IMR-90 (cell line): ENCODE results near the gene GABRP. TPM values are rescaled to one million over a fixed set of nuclear protein-coding genes. Genes with fewer than 3 reads are reported as not detected.

ENCODE experiments used
- ATAC-seq: fragments of 200-7000 bp; cut with Tn5 transposase; 2 replicates; pipeline ENCODE4 v1.9.1; 2020; ENCODE audit warnings: low read depth, mild to moderate bottlenecking, moderate library complexity
- BruUV-seq: library from RNA; stranded (reverse); fragments of 400-500 nt; replicated peaks from 2 replicates; lab custom pipeline; 2021; lab: Mats Ljungman, UMichigan
- CTCF ChIA-PET: fragments of 300-600 bp; formaldehyde crosslinking; extraction: SDS; loops from one replicate; lab custom pipeline; 2021; ENCODE audit warnings: antibody characterized with exemption; lab: Yijun Ruan, JAX
- POLR2A ChIA-PET: fragments of 300-600 bp; sonication (Branson Sonifier 250); formaldehyde crosslinking; loops from one replicate; lab custom pipeline; 2022; ENCODE audit warnings: antibody characterized with exemption; ENCODE audit not compliant: unreplicated experiment; lab: Charles Lee
- DNase-seq: peaks from one replicate; pipeline ENCODE4 v3.0.0; 2013
- H2AFZ ChIP-seq: replicated peaks from 2 replicates; pipeline ENCODE3; 2013; ENCODE audit warnings: low read length, mild to moderate bottlenecking; ENCODE audit not compliant: poor library complexity
- H2AK5ac ChIP-seq: 2 replicates; pipeline ENCODE4 v1.6.1; 2013; ENCODE audit warnings: low read depth, low read length, inconsistent platforms
- H2AK9ac ChIP-seq: replicated peaks from 2 replicates; pipeline ENCODE3; 2013; ENCODE audit warnings: mild to moderate bottlenecking, low read depth, low read length, moderate library complexity; ENCODE audit not compliant: poor library complexity
- H2BK120ac ChIP-seq: 2 replicates; pipeline ENCODE4 v1.6.1; 2013; ENCODE audit warnings: low read depth, low read length, inconsistent platforms
- H2BK15ac ChIP-seq: 3 replicates; pipeline ENCODE4 v1.6.1; 2013; ENCODE audit warnings: low read depth, low read length, inconsistent platforms
- H2BK20ac ChIP-seq: 2 replicates; pipeline ENCODE4 v1.6.1; 2013; ENCODE audit warnings: low read depth, mild to moderate bottlenecking, inconsistent platforms, low read length, moderate library complexity
- H2BK5ac ChIP-seq: 2 replicates; pipeline ENCODE4 v1.6.1; 2013; ENCODE audit warnings: mild to moderate bottlenecking, low read depth, low read length, inconsistent platforms; ENCODE audit not compliant: poor library complexity, severe bottlenecking
- H3K14ac ChIP-seq: replicated peaks from 2 replicates; pipeline ENCODE4 v1.6.1; 2013; ENCODE audit warnings: low read depth, low read length, inconsistent platforms
- H3K18ac ChIP-seq: 2 replicates; pipeline ENCODE4 v1.6.1; 2013; ENCODE audit warnings: low read depth, low read length, control low read depth
- H3K23ac ChIP-seq: 2 replicates; pipeline ENCODE4 v1.6.1; 2013; ENCODE audit warnings: low read depth, low read length, inconsistent platforms
- H3K27ac ChIP-seq: 2 replicates; pipeline ENCODE4 v1.5.1; 2013; ENCODE audit warnings: mild to moderate bottlenecking, control low read depth, low read length; ENCODE audit not compliant: insufficient read depth
- H3K27me3 ChIP-seq: 2 replicates; pipeline ENCODE4 v1.6.1; 2013; ENCODE audit warnings: low read length; ENCODE audit not compliant: control insufficient read depth, insufficient read depth
- H3K36me3 ChIP-seq: 2 replicates; pipeline ENCODE4 v1.6.1; 2013; ENCODE audit warnings: low read length, mixed read lengths; ENCODE audit not compliant: control insufficient read depth, insufficient read depth
- H3K4ac ChIP-seq: 2 replicates; pipeline ENCODE4 v1.6.1; 2013; ENCODE audit warnings: low read depth, low read length, inconsistent platforms
- H3K4me1 ChIP-seq: 2 replicates; pipeline ENCODE4 v1.6.1; 2013; ENCODE audit warnings: low read length, mixed read lengths; ENCODE audit not compliant: control insufficient read depth, insufficient read depth
- H3K4me2 ChIP-seq: 2 replicates; pipeline ENCODE4 v1.6.1; 2013; ENCODE audit warnings: low read depth, mild to moderate bottlenecking, control low read depth, low read length, moderate library complexity
- H3K4me3 ChIP-seq: 2 replicates; pipeline ENCODE4 v1.5.1; 2013; ENCODE audit warnings: low read depth, mild to moderate bottlenecking, control low read depth, low read length, moderate library complexity; ENCODE audit not compliant: insufficient read depth
- H3K56ac ChIP-seq: 2 replicates; pipeline ENCODE4 v1.6.1; 2013; ENCODE audit warnings: low read length, inconsistent platforms; ENCODE audit not compliant: insufficient read depth; ENCODE audit errors: extremely low read depth
- H3K79me1 ChIP-seq, 2 experiments: 2 replicates each; pipeline ENCODE4 v1.6.1; 2013; ENCODE audit warnings: low read length in 2 of 2, inconsistent platforms in 1 of 2, low read depth in 1 of 2
- H3K9ac ChIP-seq: 2 replicates; pipeline ENCODE4 v1.6.1; 2013; ENCODE audit warnings: low read depth, low read length, control low read depth
- H3K9me1 ChIP-seq: 2 replicates; pipeline ENCODE4 v1.6.1; 2013; ENCODE audit warnings: low read length, inconsistent platforms; ENCODE audit not compliant: insufficient read depth
- H3K9me3 ChIP-seq: 2 replicates; pipeline ENCODE4 v1.6.1; 2013; ENCODE audit warnings: low read length; ENCODE audit not compliant: control insufficient read depth, insufficient read depth
- H4K20me1 ChIP-seq: 2 replicates; pipeline ENCODE4 v1.6.1; 2013; ENCODE audit warnings: low read length, inconsistent platforms; ENCODE audit not compliant: insufficient read depth
- H4K5ac ChIP-seq: 2 replicates; pipeline ENCODE4 v1.6.1; 2013; ENCODE audit warnings: mild to moderate bottlenecking, low read depth, low read length, control low read depth
- H4K8ac ChIP-seq, 2 experiments: 2 replicates each; pipeline ENCODE4 v1.6.1; 2013; ENCODE audit warnings: low read depth in 2 of 2, low read length in 2 of 2, control low read depth in 1 of 2, inconsistent platforms in 1 of 2
- H4K91ac ChIP-seq: 2 replicates; pipeline ENCODE4 v1.6.1; 2013; ENCODE audit warnings: low read depth, low read length, inconsistent platforms; ENCODE audit not compliant: insufficient read depth
- BHLHE40 ChIP-seq: fragments of 150-350 bp; IDR thresholded peaks from 2 replicates; pipeline ENCODE4 v1.6.1; 2016; ENCODE audit warnings: mild to moderate bottlenecking, low read depth, low read length
- CEBPB ChIP-seq: IDR thresholded peaks from 2 replicates; pipeline ENCODE4 v1.6.1; 2012; ENCODE audit warnings: low read depth, low read length, improper control_type of control experiment
- FOS ChIP-seq: fragments of 150-350 bp; IDR thresholded peaks from 2 replicates; pipeline ENCODE4 v1.6.1; 2016; ENCODE audit warnings: low read depth, low read length
- MAZ ChIP-seq: IDR thresholded peaks from 2 replicates; pipeline ENCODE4 v1.6.1; 2012; ENCODE audit warnings: low read depth, mild to moderate bottlenecking, low read length, improper control_type of control experiment, moderate library complexity, borderline replicate concordance
- MXI1 ChIP-seq: IDR thresholded peaks from 2 replicates; pipeline ENCODE4 v1.6.1; 2012; ENCODE audit warnings: low read depth, mild to moderate bottlenecking, low read length, moderate library complexity, borderline replicate concordance
- POLR2A ChIP-seq: IDR thresholded peaks from 2 replicates; pipeline ENCODE4 v1.6.1; 2012; ENCODE audit warnings: mild to moderate bottlenecking, low read depth, low read length
- WGBS, 2 experiments: methylation state at CpG; one replicate each; pipeline versions ENCODE4 v1.1.5 to v1.1.7; 2013; ENCODE audit warnings: missing lambda C conversion rate in 2 of 2; ENCODE audit not compliant: insufficient read length in 1 of 2; ENCODE audit errors: extremely low coverage in 2 of 2; 5-methylcytosine and 5-hydroxymethylcytosine counted together
- dilution Hi-C: fragments of 300-500 bp; cut with HindIII; formaldehyde crosslinking; loops from one replicate; pipeline ENCODE4 v1.14.3; 2018; ENCODE audit warnings: low sequenced_read_pairs; ENCODE audit not compliant: unreplicated experiment
- in situ Hi-C: fragments of 300-500 bp; cut with MboI; formaldehyde crosslinking; loops from 3 replicates; pipeline ENCODE4 v1.14.3; 2019; ENCODE audit warnings: low sequenced_read_pairs, inconsistent platforms, mixed read lengths
- intact Hi-C: fragments of 100-400 bp; cut with micrococcal nuclease; formaldehyde crosslinking; loops from 2 replicates; pipeline ENCODE4 v1.10.0; 2022
- polyA plus RNA-seq, 3 experiments: library from polyadenylated mRNA; depleted of rRNA; stranded (reverse); fragments of >200 nt; gene quantifications; 2 replicates each; pipeline ENCODE4 v1.2.3, GENCODE V29; 2012; ENCODE audit warnings: low replicate concordance in 1 of 3
- total RNA-seq: library from RNA; depleted of rRNA; stranded (reverse); fragments of >200 nt; gene quantifications from 2 replicates; pipeline ENCODE4 v1.2.3, GENCODE V29; 2012

Gene GABRP
- total and polyA plus RNA-seq, 2 of the 4 experiments (the other 2 are of a cell fraction) = not detected

DNA sequence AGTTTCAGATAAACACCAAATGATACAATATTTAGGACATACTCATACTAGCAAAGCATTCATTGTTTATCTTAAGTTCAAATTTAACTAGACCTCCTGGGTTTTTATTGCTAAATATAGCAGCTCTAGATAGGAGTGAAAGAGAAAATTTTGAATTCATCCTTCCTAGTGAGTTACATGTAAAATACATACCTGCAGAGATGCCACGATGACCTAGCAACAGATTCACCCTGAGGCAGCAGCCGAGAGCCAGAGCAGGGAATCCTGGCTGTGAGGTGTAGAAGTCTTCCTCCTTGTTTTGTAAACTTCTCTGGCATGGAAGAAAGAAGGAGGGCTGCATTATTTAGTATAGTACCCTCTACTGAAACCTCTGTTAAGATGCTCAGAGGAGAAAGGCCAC lies 25.9 kb upstream of the GABRP start:
- H3K27ac ChIP-seq = no peak overlapping the region
- H3K4me1 ChIP-seq = 0 out of 2 replicates have a peak, but pooled peaks cover 2% of the 10 kb centered on the region
- H4K8ac ChIP-seq = no peak overlapping the region
- no peak overlapping the region for H3K4me3 ChIP-seq
- CTCF ChIA-PET = no interaction called here
- no TSS peak for BruUV-seq
- DNase-seq (no peak), ATAC-seq (no peak)
- H2BK15ac ChIP-seq = no peak overlapping the region
- no peak overlapping the region for H3K14ac ChIP-seq
- in situ Hi-C loops = no loop called here
- H2BK5ac ChIP-seq = no peak overlapping the region
- H4K20me1 ChIP-seq = no peaks in the 10 kb centered on the region
- no peak overlapping the region for H3K4ac ChIP-seq
- H2AK5ac ChIP-seq = no peak overlapping the region
- intact Hi-C loops = no loop called here
- POLR2A ChIA-PET = no interaction called here
- no peak overlapping the region for H3K18ac ChIP-seq
- no peak overlapping the region for H2BK120ac ChIP-seq
- no peak overlapping the region for H3K23ac ChIP-seq
- no peak overlapping the region for H4K91ac ChIP-seq
- H3K9me3 ChIP-seq = no peaks in the 10 kb centered on the region
- TF ChIP-seq FOS (no peak), BHLHE40 (no peak), MXI1 (no peak), POLR2A (no peak), MAZ (no peak), CEBPB (no peak)
- dilution Hi-C loops = no loop called here
- H3K56ac ChIP-seq = no peak overlapping the region
- H4K5ac ChIP-seq = no peak overlapping the region
- H3K9me1 ChIP-seq = no peaks in the 10 kb centered on the region
- H3K27me3 ChIP-seq = peaks cover 10% of the 10 kb centered on the region
- H2AK9ac ChIP-seq = no peak overlapping the region
- no peak overlapping the region for H3K4me2 ChIP-seq
- H3K36me3 ChIP-seq = no peaks in the 10 kb centered on the region
- H2BK20ac ChIP-seq = no peak overlapping the region
- H2AFZ ChIP-seq = no peak overlapping the region
- H3K9ac ChIP-seq = no peak overlapping the region
- no CpG with 5 or more reads among the region's 2 CpGs for WGBS, 2 experiments
- no peaks in the 10 kb centered on the region for H3K79me1 ChIP-seq
